ENCODE results near the gene ZNF341. TPM values are rescaled to one million over a fixed set of nuclear protein-coding genes. Genes with fewer than 3 reads are reported as not detected.

ZNF341 gene
- total RNA-seq, 1 donor from 2014 or later, result 0.99 TPM

DNA sequence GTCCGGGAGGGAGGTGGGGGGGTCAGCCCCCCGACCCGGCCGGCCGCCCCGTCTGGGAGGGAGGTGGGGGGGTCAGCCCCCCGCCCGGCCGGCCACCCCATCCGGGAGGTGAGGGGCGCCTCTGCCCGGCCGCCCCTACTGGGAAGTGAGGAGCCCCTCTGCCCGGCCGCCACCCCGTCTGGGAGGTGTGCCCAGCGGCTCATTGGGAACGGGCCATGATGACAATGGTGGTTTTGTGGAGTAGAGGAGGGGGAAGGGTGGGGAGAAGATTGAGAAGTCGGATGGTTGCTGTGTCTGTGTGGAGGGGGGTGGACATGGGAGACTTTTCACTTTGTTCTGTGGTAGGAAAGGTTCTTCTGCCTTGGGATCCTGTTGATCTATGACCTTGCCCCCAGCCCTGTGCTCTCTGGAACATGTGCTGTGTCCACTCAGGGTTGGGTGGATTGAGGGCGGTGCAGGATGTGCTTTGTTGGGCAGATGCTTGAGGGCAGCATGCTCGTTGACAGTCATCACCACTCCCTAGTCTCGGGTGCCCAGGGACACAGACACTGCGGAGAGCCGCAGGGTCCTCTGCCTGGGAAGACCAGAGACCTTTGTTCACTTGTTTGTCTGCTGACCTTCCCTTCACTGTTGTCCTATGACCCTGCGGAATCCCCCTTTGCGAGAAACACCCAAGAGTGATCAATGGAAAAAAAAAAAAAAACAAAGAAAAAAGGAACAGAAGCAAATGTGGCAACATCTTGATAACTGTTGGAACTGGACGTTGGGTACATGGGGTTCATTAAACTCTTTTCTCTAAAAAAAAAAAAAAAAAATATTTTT is 30.0 kb upstream of the ZNF341 start:
- no peak for DNase-seq (ENCODE audit: low read depth in 2 of 2)

DNA sequence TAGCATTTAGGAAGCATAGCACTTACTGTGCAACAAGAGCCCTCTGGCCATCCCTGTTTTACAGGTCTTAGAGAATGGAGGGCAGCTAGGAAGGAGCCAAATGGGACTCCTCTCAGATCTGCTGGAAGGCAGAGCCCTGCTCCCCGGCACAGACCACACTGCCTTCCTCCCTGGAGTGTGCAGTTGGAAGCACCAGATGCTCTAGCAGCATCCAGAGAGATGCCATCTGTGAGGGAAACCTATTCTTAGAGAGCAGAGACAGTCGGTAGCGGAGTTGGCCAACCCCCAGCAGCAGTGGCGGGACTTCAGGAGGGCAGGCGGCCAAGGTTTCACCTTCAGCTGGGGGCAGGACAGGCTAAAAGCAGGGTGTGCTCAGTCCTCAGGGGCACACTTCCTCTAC is 28.9 kb upstream of the ZNF341 start:
- DNase-seq (ENCODE audit: low read depth in 2 of 2), result no peak

DNA sequence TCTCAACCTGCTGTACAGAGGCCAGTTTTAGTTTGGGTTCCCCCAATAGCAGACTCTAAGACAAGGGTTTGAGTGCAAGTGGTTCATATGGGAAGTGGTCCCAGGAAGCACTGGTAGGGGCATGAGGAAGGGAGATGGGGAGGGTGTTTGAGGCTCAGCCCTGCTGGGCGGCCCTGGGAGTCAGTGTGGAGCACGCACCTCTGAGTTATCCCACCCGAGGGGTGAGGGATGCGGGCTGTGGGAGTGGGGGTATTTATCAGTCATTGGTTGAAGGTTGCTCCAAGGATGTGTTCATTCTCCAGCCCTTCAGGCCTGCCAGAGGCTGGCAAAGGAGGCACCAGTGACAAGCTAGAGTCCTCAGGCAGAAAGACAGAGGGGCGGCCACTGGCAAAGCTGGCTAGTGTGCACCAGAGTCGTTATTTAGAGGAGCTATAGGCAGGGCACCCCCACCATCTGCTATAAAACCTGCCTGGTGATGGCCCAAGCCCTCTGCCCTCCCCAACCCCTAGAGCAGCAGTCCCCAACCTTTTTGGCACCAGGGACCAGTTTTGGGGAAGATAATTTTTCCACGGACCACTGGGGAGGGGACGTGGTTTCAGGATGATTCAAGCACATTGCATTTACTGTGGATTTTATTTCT is 28.2 kb upstream of the ZNF341 start:
- no peak for DNase-seq (ENCODE audit: low read depth in 2 of 2)

DNA sequence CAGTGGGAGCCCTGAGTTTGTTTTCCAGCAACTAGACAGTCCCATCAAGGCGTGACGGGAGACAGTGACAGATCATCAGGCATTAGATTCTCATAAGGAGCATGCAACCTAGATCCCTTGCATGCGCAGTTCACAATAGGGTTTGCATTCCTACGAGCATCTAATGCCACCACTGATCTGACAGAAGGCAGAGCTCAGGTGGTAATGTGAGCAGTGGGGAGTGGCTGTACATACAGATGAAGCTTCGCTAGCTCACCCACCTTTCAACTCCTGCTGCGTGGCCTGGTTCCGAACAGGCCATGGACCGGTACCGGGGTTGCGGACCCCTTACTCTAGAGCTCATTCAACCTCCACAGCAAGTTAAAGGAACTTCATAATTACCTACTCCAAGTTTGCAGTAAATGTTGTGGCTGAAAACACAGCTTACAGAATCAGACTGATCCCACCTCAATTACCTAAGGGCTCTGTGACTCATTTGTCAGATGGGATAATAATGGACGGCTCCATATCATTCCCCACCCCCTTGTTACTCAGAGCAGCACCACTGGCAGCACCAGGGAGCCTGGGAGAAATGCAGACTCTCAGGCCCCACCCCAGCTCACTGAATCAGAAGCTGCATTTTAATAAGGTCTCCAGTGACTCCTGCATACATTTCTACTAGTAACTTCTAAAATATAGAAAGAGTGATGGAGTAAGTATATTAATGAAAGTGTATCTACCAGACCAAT is 27.4 kb upstream of the ZNF341 start:
- no peak for DNase-seq (ENCODE audit: low read depth in 2 of 2)

DNA sequence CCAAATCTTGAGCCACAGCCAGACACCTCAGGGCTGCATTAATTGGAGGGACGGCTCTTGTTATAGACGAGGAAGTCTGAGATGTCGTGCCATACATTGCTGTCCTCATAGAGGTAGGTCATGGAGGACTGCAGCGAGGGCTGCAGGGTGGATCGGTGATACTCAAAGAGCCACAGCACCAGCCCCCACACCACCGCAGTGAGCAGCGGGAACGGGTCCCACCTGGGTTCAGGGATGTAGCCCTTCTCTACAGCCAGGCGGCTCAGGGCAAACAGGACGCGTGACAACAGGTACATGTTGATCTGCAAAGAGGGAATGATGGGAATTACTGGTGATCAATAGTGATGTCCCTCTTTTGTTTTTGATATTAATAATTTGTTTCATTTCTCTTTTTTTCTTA is 24.1 kb upstream of the ZNF341 start:
- no peak for DNase-seq (ENCODE audit: low read depth in 2 of 2)

DNA sequence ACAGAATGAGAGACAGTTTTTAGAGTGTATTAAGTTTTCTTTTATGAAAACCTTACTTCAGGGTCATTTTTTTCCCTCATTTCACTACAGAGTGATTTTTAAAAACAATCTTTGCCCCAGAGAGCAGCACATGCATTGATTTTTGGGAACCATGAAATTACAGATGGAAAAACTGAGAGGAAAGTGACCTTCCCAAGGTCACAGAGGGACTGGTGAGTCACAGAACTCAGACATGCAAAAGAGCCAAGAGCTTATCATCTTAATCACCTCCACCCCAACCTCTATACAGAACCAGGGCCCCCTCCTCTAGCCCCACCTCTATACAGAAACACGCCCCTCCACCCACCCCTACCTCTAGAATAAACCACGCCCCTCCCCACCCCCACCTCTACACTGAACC is 22.4 kb upstream of the ZNF341 start:
- no peak for DNase-seq (ENCODE audit: low read depth in 2 of 2)

DNA sequence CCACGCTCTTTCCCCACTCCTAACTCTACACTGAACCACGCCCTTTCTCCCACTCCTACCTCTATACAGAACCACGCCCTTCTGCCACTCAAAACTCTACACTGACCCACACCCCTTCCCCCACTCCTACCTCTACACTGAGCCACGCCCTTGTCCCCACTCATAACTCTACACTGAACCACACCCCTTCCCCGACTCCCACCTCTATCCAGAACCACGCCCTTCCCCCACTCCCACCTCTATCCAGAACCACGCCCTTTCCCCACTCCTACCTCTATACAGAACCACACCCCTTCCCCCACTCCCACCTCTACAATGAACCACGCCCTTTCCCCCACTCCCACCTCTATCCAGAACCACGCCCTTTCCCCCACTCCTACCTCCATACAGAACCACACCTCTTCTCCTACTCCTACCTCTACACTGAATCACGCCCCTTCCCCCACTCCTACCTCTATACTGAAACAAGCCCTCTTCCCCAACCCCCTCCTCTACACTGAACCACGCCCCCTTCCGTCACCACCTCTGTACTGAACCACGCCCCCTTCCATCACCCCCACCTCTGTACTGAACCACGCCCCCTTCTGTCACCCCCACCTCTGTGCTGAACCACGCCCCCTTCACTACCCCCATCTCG is 21.8 kb upstream of the ZNF341 start:
- no peak for DNase-seq (ENCODE audit: low read depth in 2 of 2)

DNA sequence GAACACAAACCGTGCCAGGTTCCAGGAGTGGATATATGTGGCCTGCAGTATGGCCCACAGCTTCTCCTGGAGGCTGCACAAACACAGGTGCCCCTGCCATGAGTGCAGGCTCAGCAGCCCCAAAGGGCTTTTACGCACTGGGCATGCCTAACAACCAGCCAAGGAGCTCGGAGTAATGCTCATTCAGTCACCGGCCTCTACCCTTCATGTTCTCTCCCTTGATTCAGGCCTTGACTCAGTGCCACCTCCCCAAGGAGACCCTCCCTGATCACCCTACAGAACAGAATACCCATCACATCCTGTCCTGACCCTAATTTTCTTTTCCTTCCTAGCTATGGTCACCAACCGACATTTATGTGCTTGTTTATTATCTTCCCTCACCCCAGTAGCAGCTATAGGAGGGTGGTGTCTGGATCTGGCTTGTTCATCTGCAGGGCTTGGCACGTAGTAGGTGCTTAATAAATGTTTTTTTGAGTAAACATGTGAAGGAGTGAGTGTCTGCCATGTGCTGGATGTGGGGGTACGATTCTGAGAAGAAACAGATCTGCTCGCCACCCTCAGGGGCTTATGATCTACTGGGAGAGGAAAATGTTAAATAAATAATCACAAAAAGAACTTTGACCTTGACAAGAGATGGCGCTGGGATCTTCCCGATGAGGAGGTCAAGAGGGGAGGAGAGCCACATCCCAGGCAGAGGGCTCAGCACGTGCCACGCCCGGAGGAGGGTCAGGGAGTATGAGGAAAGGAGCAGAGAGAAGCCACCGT is 20.9 kb upstream of the ZNF341 start:
- no peak for DNase-seq (ENCODE audit: low read depth in 2 of 2)

DNA sequence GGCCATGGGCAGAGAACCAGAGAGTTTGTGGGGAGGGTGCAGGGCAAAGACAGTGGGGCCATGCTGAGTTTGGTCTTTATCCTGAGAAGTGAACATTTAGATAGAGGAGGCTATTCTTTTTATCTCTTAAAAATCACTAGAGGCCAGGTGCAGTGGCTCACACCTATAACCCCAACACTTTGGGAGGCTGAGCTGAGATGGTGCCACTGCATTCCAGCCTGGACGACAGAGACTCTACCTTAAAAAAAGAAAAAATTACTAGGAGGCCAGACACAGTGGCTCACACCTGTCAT is 20.4 kb upstream of the ZNF341 start:
- no peak for DNase-seq (ENCODE audit: low read depth in 2 of 2)

DNA sequence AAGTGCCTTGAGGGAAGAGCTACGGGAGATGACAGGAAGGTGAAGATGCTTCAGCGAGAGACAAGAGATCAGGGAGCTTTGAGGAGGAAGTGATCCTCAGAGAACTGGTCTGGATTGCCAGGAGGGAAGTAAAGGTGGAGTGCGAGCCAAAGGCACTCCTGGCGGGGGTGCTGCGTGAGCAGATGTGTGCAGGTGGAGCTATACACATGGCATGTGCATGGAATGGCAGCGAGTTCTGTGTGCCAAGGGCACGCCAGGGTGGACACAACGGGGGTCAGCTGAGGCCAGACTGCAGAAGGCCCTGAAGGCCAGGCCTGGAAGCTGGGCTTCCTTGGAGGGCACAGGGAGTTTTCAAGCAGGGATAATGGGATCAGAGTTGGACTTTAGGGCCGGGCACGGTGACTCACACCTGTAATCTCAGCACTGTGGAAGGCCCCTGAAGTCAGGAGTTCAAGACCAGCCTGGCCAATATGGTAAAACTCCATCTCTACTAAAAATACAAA is 17.9 kb upstream of the ZNF341 start:
- no peak for DNase-seq (ENCODE audit: low read depth in 2 of 2)

DNA sequence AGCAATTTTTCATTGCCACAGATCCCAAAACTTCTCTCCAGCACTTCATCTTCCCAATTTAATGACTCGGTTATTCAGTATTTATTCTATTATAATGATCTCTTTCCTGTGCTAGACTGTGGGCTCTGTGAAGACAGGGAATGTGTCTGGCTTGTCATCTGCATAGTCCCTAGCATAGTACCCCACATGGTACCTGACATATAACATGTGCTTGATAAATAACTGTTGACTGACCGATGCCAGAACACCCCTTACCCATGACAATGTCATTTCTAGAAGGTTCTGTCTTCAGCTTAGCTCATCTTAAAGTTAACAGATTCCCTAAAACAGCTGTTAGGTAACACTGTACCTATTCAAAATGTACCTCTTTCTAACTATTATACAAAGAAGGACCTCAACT is 15.3 kb upstream of the ZNF341 start:
- DNase-seq (ENCODE audit: low read depth in 2 of 2), result no peak

DNA sequence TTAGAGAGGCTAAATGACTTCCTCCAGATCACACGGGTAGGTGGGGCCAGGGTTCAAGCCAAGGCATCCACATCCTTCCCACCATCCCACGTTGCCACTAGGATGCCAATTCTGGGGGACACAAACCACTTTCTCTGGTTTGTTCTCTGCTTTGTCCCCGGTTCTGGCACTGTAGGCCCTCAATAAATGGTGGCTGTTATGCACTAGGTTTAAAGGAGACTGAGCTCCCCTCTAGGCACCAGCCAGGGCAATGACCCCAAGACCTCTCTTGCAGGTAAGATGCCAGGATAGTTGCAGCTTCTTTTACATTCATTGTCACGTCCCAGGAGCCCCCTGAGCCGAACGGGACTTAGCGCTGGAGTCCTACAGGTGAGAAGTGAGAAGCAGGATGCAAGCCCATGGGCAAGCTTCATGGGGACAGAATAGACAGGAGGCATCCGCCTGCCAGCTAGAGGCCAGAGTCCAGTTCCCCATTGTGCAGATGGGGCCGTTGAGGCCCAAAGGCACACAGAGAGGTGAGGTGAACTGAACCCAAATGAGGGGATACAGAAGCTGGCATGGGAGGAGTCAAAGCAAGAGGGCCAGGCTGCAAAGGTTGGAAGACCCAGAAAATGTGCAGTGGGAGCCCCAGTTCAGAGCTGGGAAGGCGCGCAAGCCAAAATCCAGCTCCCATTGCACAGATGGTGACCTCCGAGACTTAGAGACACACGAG is 12.4 kb upstream of the ZNF341 start:
- DNase-seq (ENCODE audit: low read depth in 2 of 2), result no peak

DNA sequence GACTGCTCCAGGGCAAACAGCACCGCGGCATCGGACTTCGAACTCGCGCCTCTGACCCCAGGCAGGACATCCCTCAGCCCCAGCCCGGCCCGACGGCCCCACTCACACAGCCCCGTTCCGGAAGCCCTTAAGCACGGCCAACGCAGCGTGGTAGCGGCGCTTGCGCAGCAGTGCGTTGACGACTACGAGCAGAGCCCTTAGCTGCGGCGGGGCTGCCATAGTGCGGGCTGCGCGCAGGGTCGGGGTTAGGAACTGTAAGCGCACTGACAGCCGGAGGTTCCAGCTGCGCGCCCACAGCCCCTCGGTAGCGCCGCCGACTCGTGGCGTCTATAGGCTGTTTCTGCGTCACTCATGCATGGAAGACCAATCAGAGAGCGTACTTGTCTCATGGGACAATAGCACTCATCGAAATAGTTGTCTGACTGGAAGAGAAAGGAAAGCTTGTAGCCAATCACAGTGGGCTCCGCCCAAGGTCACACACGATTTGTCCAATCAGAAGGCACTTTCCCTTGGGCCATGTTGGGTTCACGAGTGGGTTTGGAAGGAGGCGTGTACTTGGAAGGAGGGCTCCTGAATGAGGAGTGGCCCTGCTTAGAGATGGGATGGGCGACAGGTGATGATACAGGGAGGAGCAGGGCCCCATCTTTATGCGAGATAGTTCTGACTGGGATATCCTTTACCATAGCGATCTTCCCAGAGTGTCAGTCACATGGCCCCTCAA is 11.6 kb upstream of the ZNF341 start, which contains the start of gene PXMP4:
PXMP4 (minus strand) TSS at position 322 of the 721 bp plus-strand sequence; CDS start at position 219, 103 bp downstream.
- DNase-seq (ENCODE audit: low read depth in 2 of 2), result peak; percentile 98 to 99

DNA sequence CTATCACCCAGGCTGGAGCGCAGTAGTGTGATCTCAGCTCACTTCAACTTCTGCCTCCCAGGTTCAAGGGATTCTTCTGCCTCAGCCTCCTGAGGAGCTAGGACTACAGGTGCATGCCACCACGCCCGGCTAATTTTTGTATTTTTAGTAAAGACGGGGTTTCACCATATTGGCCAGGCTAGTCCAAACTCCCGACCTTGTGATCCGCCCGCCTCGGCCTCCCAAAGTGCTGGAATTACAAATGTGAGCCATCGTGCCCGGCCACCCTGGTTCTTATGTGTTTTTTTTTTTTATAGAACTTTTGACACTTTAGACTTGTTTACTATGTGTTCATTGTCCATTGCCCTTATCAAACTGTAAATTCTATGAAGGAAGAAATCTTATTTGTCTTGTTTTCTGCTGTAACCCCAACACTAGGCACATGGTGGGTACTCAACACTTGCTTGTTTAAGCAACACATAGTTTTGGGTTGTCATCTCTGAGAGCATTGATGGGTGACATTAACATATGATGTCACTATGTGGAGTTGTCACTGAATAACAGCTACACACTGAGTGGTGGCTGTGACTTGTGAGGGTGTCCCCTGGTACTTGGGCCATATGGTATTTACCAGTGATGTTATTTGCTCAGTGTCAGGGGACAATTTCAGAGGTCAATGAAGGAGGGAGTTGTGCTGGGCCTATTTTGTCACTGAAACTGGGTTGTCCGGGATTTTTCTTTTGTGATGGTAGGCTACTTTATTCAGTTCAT is 10.2 kb upstream of the ZNF341 start:
- DNase-seq (ENCODE audit: low read depth in 2 of 2), result no peak

DNA sequence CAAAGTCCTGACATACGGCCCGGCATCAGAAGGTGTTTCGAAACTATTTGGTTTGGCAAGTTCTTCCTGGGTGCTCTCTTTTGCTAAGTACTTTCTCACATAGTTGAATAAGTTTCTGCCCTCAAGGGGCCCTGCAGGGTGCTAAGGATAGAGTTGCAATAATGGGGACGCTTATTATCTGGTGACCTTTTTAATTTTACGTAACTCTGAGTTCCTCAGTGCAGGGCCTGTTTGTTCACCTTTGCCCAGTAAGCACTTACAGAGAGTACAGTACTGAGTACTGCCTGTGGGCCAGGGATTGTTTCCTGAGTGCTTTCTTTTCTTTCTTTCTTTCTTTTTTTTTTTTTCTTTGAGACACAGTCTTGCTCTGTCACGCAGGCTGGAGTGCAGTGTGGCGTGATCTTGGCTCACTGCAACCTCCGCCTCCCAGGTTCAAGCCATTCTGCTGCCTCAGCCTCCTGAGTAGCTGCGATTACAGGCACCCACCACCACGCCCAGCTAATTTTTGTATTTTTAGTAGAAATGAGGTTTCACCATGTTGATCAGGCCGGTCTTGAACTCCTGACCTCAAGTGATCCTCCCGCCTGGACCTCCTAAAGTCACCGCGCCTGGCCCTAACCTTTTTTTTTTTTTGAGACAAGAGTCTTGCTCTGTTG is 7.2 kb upstream of the ZNF341 start:
- no peak for DNase-seq (ENCODE audit: low read depth in 2 of 2)

DNA sequence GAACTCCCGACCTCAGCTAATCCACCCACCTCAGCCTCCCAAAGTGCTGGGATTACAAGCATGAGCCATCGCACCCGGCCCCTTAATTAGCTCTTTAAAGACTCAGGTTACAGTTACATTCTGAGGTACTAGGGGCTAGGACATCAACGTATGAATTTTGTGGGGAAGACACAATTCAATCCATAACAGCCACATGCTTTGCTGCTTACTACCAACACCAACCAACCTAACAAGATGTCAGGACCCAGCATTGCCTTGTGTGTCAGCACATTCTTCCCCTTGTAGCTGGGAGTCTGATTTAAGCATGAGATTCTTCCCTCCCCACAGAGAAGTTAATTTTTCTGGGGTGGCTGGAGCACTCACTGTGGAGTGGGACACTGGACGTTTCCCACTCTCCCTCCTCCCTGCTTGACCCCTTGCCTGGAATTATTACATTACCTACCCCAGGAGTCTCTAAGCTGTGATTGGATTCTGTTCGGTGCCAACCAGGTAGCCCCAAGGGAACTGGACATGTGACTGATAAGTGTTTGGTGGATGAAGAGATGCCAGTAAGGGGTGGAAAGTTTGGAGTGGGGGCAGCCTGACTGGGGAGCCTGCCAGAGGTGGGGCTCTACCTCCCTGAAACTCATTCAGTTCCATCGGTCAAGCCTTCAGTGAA is 6.1 kb upstream of the ZNF341 start:
- no peak for DNase-seq (ENCODE audit: low read depth in 2 of 2)

DNA sequence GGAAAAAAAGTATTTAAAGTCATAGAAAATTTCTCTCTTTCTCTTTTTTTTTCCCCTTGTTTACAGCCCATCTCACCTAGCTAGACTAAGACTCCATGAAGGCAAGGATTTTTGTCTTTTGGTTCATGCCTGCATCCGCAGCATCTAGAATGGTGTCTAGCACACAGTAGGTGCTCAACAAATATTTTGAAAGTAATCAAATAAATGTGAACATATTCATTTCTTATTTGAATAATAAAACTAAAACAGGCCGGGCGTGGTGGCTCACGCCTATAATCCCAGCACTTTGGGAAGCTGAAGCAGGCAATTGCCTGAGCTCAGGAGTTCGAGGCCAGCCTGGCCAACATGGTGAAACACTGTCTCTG is 4.7 kb upstream of the ZNF341 start:
- no peak for DNase-seq (ENCODE audit: low read depth in 2 of 2)

DNA sequence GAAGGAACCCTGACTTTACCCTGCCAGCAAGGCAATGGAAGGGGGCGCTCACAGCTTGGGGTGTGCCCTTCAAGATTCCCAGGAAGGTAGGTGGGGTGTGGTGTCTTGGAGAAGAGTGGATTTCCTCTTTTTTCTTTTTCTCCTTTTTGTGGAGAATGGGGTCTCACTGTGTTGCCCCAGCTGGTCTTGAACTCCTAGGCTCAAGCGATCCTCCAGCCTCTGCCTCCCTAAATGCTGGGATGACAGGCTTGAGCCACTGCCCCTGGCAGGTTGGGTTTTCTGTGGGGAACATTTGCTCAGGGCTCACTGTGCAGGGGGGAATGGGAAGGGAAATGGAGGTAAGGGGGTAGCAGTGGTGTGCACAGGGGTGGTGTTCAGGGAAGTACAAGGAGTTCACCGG is 4.0 kb upstream of the ZNF341 start:
- DNase-seq (ENCODE audit: low read depth in 2 of 2), result no peak

All from lung microvascular endothelial cell (primary cell).